ENCODE data around the gene DNAH17. TPM values are rescaled to one million over a fixed set of nuclear protein-coding genes. Genes with fewer than 3 reads are reported as not detected.

DNAH17 gene
- total RNA-seq, 1 donor from 2014 or later, result 0.25 TPM

GRCh38 chr17:78609191-78609641, 32.0 kb upstream of the DNAH17 start:
- H3K4me3 ChIP-seq (ENCODE audit: low read depth, low read length), result no peak overlapping the region
- H3K27me3 ChIP-seq (ENCODE audit: control insufficient read depth, insufficient read depth, low read length), result no peaks in the 10 kb centered on the region
- no peak for TF ChIP-seq CTCF (IDR thresholded peaks at IDR 0.05; ENCODE audit: insufficient read depth, low read length, poor library complexity, severe bottlenecking)
- H3K36me3 ChIP-seq (ENCODE audit: control insufficient read depth, insufficient read depth, low read length), result no peaks in the 10 kb centered on the region
- DNase-seq (ENCODE audit: low read depth), result no peak

GRCh38 chr17:78608804-78609186, 31.6 kb upstream of the DNAH17 start:
- H3K36me3 ChIP-seq (ENCODE audit: control insufficient read depth, insufficient read depth, low read length), result no peaks in the 10 kb centered on the region
- no peak for TF ChIP-seq CTCF (IDR thresholded peaks at IDR 0.05; ENCODE audit: insufficient read depth, low read length, poor library complexity, severe bottlenecking)
- DNase-seq (ENCODE audit: low read depth), result no peak

GRCh38 chr17:78608122-78608803, 31.1 kb upstream of the DNAH17 start:
- H3K36me3 ChIP-seq (ENCODE audit: control insufficient read depth, insufficient read depth, low read length), result no peaks in the 10 kb centered on the region
- no peak overlapping the region for H3K4me3 ChIP-seq (ENCODE audit: low read depth, low read length)
- DNase-seq (ENCODE audit: low read depth), result no peak
- H3K27me3 ChIP-seq (ENCODE audit: control insufficient read depth, insufficient read depth, low read length), result no peaks in the 10 kb centered on the region
- no peak for TF ChIP-seq CTCF (IDR thresholded peaks at IDR 0.05; ENCODE audit: insufficient read depth, low read length, poor library complexity, severe bottlenecking)

More at GRCh38 chr17:78608804-78609186, 31.6 kb upstream of the DNAH17 start:
- Histone ChIP-seq H3K27me3 (ENCODE audit: control insufficient read depth, insufficient read depth, low read length) (no peaks in the 10 kb centered on the region), H3K4me3 (ENCODE audit: low read depth, low read length) (no peak overlapping the region)

- no peak for DNase-seq (ENCODE audit: low read depth)
- Histone ChIP-seq H3K4me3 (ENCODE audit: low read depth, low read length) (no peak overlapping the region), H3K27me3 (ENCODE audit: control insufficient read depth, insufficient read depth, low read length) (no peaks in the 10 kb centered on the region), H3K36me3 (ENCODE audit: control insufficient read depth, insufficient read depth, low read length) (no peaks in the 10 kb centered on the region)
- no peak for TF ChIP-seq CTCF (IDR thresholded peaks at IDR 0.05; ENCODE audit: insufficient read depth, low read length, poor library complexity, severe bottlenecking)
Measured at GRCh38 chr17:78607038-78607437, 29.8 kb upstream of the DNAH17 start.

GRCh38 chr17:78605886-78606285, 28.7 kb upstream of the DNAH17 start:
- H3K4me3 ChIP-seq (ENCODE audit: low read depth, low read length), result no peak overlapping the region
- no peak for TF ChIP-seq CTCF (IDR thresholded peaks at IDR 0.05; ENCODE audit: insufficient read depth, low read length, poor library complexity, severe bottlenecking)
- no peak for DNase-seq (ENCODE audit: low read depth)
- no peaks in the 10 kb centered on the region for H3K36me3 ChIP-seq (ENCODE audit: control insufficient read depth, insufficient read depth, low read length)
- H3K27me3 ChIP-seq (ENCODE audit: control insufficient read depth, insufficient read depth, low read length), result no peaks in the 10 kb centered on the region

GRCh38 chr17:78605429-78605828, 28.2 kb upstream of the DNAH17 start:
- Histone ChIP-seq H3K36me3 (ENCODE audit: control insufficient read depth, insufficient read depth, low read length) (no peaks in the 10 kb centered on the region), H3K27me3 (ENCODE audit: control insufficient read depth, insufficient read depth, low read length) (no peaks in the 10 kb centered on the region), H3K4me3 (ENCODE audit: low read depth, low read length) (no peak overlapping the region)
- TF ChIP-seq CTCF (IDR thresholded peaks at IDR 0.05; ENCODE audit: insufficient read depth, low read length, poor library complexity, severe bottlenecking), result no peak
- DNase-seq (ENCODE audit: low read depth), result no peak
